Measurements from ENCODE around the gene RHD. TPM values are rescaled to one million over a fixed set of nuclear protein-coding genes. Genes with fewer than 3 reads are reported as not detected.
"Not testable (repeated sequence)": the region's sequence is repeated elsewhere in the genome, so short reads cannot be mapped to it uniquely, and the experiment has no call there.

Gene RHD
- total RNA-seq, 1 donor from 2014 or later, result 2.1 TPM

- H3K9ac ChIP-seq (ENCODE audit: low read depth in 1 of 3, low read length in 3 of 3); H3K4me3 ChIP-seq (ENCODE audit: low read length in 3 of 3); H3K36me3 ChIP-seq (ENCODE audit: control insufficient read depth in 3 of 3, insufficient read depth in 3 of 3, low read length in 3 of 3); H3K9me3 ChIP-seq (ENCODE audit: control insufficient read depth in 3 of 3, low read length in 3 of 3); H3K27ac ChIP-seq (ENCODE audit: low read depth, low read length); H3K27me3 ChIP-seq (ENCODE audit: control insufficient read depth in 3 of 3, insufficient read depth in 3 of 3, low read length in 3 of 3); H3K4me1 ChIP-seq (ENCODE audit: control insufficient read depth in 3 of 3, insufficient read depth in 3 of 3, low read length in 3 of 3): not testable (repeated sequence)
Observed at GRCh38 chr1:25302330-25302729, 30.0 kb downstream of the RHD start.

GRCh38 chr1:25304936-25305335, 32.6 kb downstream of the RHD start:
- H3K27me3 ChIP-seq (ENCODE audit: control insufficient read depth in 3 of 3, insufficient read depth in 3 of 3, low read length in 3 of 3); H3K4me1 ChIP-seq (ENCODE audit: control insufficient read depth in 3 of 3, insufficient read depth in 3 of 3, low read length in 3 of 3); H3K36me3 ChIP-seq (ENCODE audit: control insufficient read depth in 3 of 3, insufficient read depth in 3 of 3, low read length in 3 of 3); H3K27ac ChIP-seq (ENCODE audit: low read depth, low read length); H3K9ac ChIP-seq (ENCODE audit: low read depth in 1 of 3, low read length in 3 of 3); H3K4me3 ChIP-seq (ENCODE audit: low read length in 3 of 3); H3K9me3 ChIP-seq (ENCODE audit: control insufficient read depth in 3 of 3, low read length in 3 of 3): not testable (repeated sequence)

DNA sequence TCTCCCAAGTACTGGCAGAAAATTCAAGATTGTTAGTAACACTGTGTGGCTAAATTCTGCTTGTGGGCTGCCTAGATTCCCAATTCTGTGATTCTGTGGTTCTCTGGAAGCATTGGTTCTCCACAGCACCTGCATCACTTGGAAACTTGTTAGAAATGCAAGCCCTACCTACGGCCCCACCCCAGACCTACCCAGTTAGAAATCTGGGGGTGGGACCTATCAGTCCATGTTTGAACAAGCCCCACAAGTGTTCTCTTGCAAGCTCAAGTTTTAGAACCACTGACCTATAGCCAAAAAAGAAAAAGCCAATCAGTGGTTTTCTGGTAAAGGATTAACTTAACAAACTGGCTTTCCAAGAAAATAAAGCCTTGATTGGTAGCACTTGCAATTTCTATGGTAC, 35.9 kb downstream of the RHD start:
- H3K9ac ChIP-seq (ENCODE audit: low read depth in 1 of 3, low read length in 3 of 3); H3K27me3 ChIP-seq (ENCODE audit: control insufficient read depth in 3 of 3, insufficient read depth in 3 of 3, low read length in 3 of 3); H3K9me3 ChIP-seq (ENCODE audit: control insufficient read depth in 3 of 3, low read length in 3 of 3); H3K4me3 ChIP-seq (ENCODE audit: low read length in 3 of 3); H3K4me1 ChIP-seq (ENCODE audit: control insufficient read depth in 3 of 3, insufficient read depth in 3 of 3, low read length in 3 of 3); H3K27ac ChIP-seq (ENCODE audit: low read depth, low read length); H3K36me3 ChIP-seq (ENCODE audit: control insufficient read depth in 3 of 3, insufficient read depth in 3 of 3, low read length in 3 of 3): not testable (repeated sequence)

- H3K9me3 ChIP-seq (ENCODE audit: control insufficient read depth in 3 of 3, low read length in 3 of 3); H3K36me3 ChIP-seq (ENCODE audit: control insufficient read depth in 3 of 3, insufficient read depth in 3 of 3, low read length in 3 of 3); H3K4me1 ChIP-seq (ENCODE audit: control insufficient read depth in 3 of 3, insufficient read depth in 3 of 3, low read length in 3 of 3); H3K27ac ChIP-seq (ENCODE audit: low read depth, low read length); H3K9ac ChIP-seq (ENCODE audit: low read depth in 1 of 3, low read length in 3 of 3); H3K4me3 ChIP-seq (ENCODE audit: low read length in 3 of 3); H3K27me3 ChIP-seq (ENCODE audit: control insufficient read depth in 3 of 3, insufficient read depth in 3 of 3, low read length in 3 of 3): not testable (repeated sequence)
Observed at GRCh38 chr1:25309085-25309484, 36.8 kb downstream of the RHD start.

- H3K27me3 ChIP-seq (ENCODE audit: control insufficient read depth in 3 of 3, insufficient read depth in 3 of 3, low read length in 3 of 3); H3K27ac ChIP-seq (ENCODE audit: low read depth, low read length); H3K4me3 ChIP-seq (ENCODE audit: low read length in 3 of 3); H3K36me3 ChIP-seq (ENCODE audit: control insufficient read depth in 3 of 3, insufficient read depth in 3 of 3, low read length in 3 of 3); H3K4me1 ChIP-seq (ENCODE audit: control insufficient read depth in 3 of 3, insufficient read depth in 3 of 3, low read length in 3 of 3); H3K9ac ChIP-seq (ENCODE audit: low read depth in 1 of 3, low read length in 3 of 3); H3K9me3 ChIP-seq (ENCODE audit: control insufficient read depth in 3 of 3, low read length in 3 of 3): not testable (repeated sequence)
Observed at GRCh38 chr1:25309486-25309885, 37.2 kb downstream of the RHD start.

GRCh38 chr1:25312806-25313470, 40.6 kb downstream of the RHD start:
- not testable (repeated sequence) for H3K4me1 ChIP-seq (ENCODE audit: control insufficient read depth in 3 of 3, insufficient read depth in 3 of 3, low read length in 3 of 3); H3K9me3 ChIP-seq (ENCODE audit: control insufficient read depth in 3 of 3, low read length in 3 of 3); H3K9ac ChIP-seq (ENCODE audit: low read depth in 1 of 3, low read length in 3 of 3); H3K27ac ChIP-seq (ENCODE audit: low read depth, low read length); H3K36me3 ChIP-seq (ENCODE audit: control insufficient read depth in 3 of 3, insufficient read depth in 3 of 3, low read length in 3 of 3); H3K4me3 ChIP-seq (ENCODE audit: low read length in 3 of 3); H3K27me3 ChIP-seq (ENCODE audit: control insufficient read depth in 3 of 3, insufficient read depth in 3 of 3, low read length in 3 of 3)

GRCh38 chr1:25320314-25320938, 48.1 kb downstream of the RHD start:
- not testable (repeated sequence) for H3K27ac ChIP-seq (ENCODE audit: low read depth, low read length); H3K4me1 ChIP-seq (ENCODE audit: control insufficient read depth in 3 of 3, insufficient read depth in 3 of 3, low read length in 3 of 3); H3K9me3 ChIP-seq (ENCODE audit: control insufficient read depth in 3 of 3, low read length in 3 of 3); H3K27me3 ChIP-seq (ENCODE audit: control insufficient read depth in 3 of 3, insufficient read depth in 3 of 3, low read length in 3 of 3); H3K36me3 ChIP-seq (ENCODE audit: control insufficient read depth in 3 of 3, insufficient read depth in 3 of 3, low read length in 3 of 3); H3K4me3 ChIP-seq (ENCODE audit: low read length in 3 of 3)
- peak overlapping the region in 1 of 3 donors; percentile 9 for H3K9ac ChIP-seq (ENCODE audit: low read depth in 1 of 3, low read length in 3 of 3)

DNA sequence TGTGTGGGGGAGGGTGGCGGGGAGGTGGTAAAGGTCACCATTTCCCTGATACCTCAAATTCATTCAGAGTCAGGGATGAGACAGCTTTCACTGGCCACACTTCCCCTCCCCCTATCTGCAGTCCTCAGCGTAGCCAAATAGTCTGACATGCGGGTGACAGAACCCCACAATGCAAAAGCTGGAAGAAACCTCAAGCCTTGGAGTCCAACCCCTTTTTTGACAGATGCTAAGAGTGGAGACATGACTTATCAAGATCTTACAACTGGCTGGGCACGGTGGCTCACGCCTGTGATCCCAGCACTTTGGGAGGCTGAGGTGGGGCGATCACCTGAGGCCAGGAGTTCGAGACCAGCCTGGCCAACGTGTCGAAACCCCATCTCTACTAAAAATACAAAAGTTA, 49.8 kb downstream of the RHD start:
- H3K27me3 ChIP-seq (ENCODE audit: control insufficient read depth in 3 of 3, insufficient read depth in 3 of 3, low read length in 3 of 3); H3K9me3 ChIP-seq (ENCODE audit: control insufficient read depth in 3 of 3, low read length in 3 of 3); H3K4me3 ChIP-seq (ENCODE audit: low read length in 3 of 3); H3K9ac ChIP-seq (ENCODE audit: low read depth in 1 of 3, low read length in 3 of 3); H3K36me3 ChIP-seq (ENCODE audit: control insufficient read depth in 3 of 3, insufficient read depth in 3 of 3, low read length in 3 of 3); H3K27ac ChIP-seq (ENCODE audit: low read depth, low read length); H3K4me1 ChIP-seq (ENCODE audit: control insufficient read depth in 3 of 3, insufficient read depth in 3 of 3, low read length in 3 of 3): not testable (repeated sequence)

DNA sequence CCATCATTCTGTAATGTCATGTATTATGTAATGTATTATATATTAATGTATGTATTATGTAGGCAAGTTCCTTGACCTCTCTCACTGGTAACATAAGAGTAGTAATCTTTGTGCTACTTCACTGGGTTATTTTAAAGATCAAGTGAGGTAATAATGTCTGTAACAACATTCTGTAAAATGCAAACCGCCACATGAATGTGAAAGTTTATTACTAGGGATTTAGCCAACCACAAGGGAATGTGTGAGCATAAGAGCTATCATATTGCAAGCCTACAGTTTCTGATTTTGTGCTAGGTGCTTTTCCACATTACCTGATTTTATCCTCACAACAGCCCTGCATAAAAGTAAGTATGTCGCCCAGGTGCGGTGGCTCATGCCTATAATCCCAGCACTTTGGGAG, 52.1 kb downstream of the RHD start:
- not testable (repeated sequence) for H3K27me3 ChIP-seq (ENCODE audit: control insufficient read depth in 3 of 3, insufficient read depth in 3 of 3, low read length in 3 of 3); H3K9me3 ChIP-seq (ENCODE audit: control insufficient read depth in 3 of 3, low read length in 3 of 3); H3K4me3 ChIP-seq (ENCODE audit: low read length in 3 of 3); H3K9ac ChIP-seq (ENCODE audit: low read depth in 1 of 3, low read length in 3 of 3); H3K36me3 ChIP-seq (ENCODE audit: control insufficient read depth in 3 of 3, insufficient read depth in 3 of 3, low read length in 3 of 3); H3K27ac ChIP-seq (ENCODE audit: low read depth, low read length); H3K4me1 ChIP-seq (ENCODE audit: control insufficient read depth in 3 of 3, insufficient read depth in 3 of 3, low read length in 3 of 3)

DNA sequence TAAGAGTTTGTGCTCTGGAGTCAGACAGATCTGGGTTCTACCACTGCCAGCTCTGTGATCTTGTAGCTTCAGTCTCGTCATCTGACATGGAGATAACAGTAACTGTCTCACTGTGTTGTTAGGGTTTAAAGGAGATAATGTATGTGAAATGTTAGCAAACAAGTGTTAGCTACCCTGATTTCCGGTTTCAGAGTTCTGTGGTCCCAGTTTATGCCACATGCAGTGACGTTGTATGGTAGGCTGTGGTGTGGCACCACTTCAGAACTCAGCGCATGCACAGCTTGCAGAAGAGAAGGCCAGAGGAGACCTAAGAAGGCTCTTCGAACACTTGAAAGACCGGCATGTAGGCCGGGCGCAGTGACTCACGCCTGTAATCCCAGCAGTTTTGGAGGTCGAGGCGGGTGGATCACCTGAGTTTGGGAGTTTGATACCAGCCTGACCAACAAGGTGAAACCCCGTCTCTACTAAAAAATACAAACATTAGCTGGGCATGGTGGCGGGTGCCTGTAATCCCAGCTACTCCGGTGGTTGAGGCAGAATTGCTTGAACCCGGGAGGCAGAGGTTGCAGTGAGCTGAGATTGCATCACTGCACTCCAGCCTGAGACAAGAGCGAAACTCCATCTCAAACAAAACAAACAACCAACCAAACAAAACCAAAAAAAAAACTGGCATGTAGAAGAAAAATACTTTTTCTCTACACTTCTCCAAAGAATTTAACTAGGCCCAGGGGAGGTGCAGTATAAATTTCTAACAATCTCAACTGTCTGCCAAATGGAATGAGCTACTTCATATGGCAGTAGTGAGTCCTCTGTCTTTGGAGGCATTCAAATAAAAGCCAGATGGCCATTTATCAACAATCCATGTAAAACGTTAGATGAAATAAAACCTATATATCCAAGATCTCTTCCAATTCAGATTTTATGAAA, 55.8 kb downstream of the RHD start:
- not testable (repeated sequence) for H3K36me3 ChIP-seq (ENCODE audit: control insufficient read depth in 3 of 3, insufficient read depth in 3 of 3, low read length in 3 of 3); H3K9ac ChIP-seq (ENCODE audit: low read depth in 1 of 3, low read length in 3 of 3); H3K9me3 ChIP-seq (ENCODE audit: control insufficient read depth in 3 of 3, low read length in 3 of 3); H3K4me1 ChIP-seq (ENCODE audit: control insufficient read depth in 3 of 3, insufficient read depth in 3 of 3, low read length in 3 of 3); H3K27ac ChIP-seq (ENCODE audit: low read depth, low read length); H3K27me3 ChIP-seq (ENCODE audit: control insufficient read depth in 3 of 3, insufficient read depth in 3 of 3, low read length in 3 of 3); H3K4me3 ChIP-seq (ENCODE audit: low read length in 3 of 3)

Data from skeletal muscle tissue (tissue), 4 donors.